NCI-H187 (cell line): Measurements from ENCODE around the gene NTMT2.
"Not testable (repeated sequence)": the region's sequence is repeated elsewhere in the genome, so short reads cannot be mapped to it uniquely, and the experiment has no call there.

ENCODE experiments used
- DNase-seq, 2 experiments: peaks; one replicate each; lab custom pipeline; 2025; lab: John Stamatoyannopoulos, UW

The NTMT2 gene

DNA sequence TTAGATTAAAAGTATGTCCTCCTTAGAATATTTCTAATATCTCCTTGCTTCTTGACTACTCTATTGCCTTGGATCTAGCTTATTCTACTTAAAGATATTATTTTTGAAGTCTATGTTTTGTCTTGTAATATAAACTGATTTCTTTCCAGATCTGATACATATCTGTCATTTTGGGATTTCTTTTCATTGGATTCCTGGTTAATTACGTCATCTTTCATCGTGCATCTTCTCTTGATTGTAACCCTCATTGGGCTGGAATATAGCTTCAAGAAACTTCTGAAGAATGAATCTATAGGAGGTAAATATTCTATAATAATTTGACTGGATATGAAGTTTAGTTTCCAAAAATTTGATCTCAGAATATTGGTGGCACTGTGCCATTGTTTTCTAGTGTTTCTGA, 12.1 kb downstream of the NTMT2 start:
- no peak for DNase-seq

DNA sequence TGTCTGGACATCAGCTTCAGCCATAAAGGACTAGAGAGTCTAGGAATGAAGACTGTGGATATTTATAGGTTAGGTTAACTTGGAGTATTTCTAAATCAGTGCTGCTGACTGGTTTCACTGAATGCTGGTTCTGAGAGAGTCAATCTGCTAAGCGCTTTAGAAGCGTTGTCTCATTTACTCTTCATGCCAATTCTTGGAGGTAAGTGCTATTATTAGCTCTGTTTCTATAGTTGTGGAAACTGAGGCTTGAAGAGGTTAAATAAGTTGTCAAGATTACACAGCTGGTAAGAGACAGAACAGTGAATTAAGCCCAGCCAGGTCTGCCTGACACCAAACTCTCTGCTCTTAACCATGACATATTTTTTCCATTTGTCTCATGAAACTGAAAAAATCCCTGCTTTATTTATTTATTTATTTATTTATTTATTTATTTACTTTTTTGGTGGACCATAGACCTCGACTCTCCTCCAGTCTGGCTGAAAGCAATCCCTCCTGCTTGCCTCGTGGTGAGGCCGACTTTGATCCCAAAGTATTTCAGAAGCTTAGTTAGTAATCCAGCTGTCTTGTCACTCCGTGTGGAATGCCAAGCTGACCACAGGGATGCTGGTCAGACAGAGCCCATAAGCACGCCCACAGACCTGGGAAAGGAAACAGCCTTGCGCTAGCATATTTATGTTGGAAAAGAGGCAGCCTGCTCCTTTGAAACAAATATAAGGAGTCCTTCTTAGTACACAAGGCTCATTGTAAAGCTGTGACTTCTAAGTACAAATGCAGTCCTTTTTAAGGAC, 16.9 kb downstream of the NTMT2 start:
- no peak for DNase-seq

DNA sequence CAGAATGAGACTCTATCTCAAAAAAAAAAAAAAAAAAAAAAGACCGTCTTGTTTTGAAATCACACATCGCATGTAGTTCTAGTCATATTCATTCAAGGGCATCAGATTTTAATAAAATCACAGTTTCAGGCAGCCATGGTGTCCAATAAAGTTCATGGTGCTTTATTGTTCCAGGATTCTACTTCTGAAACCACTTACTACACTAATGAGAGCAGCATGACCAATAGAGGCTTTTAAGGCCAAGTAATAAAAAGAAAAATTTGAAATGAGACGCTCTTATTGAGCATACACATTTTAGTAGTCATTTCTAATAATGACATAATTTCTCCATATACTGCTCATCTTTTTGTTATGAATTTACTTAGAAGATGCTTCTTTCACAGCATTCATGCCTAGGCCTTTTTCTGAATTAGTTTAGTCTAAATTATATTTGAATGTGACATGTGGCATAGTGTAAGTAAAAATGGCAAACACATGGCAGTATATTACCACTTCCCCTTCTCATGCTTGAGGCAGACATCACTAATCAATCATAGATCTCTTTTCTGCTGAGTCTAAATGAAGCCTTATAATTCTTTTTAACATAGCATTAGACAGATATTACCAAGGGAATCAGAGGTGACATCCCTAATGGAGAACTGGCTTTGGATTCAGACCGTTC, 18.5 kb downstream of the NTMT2 start:
- no peak for DNase-seq

DNA sequence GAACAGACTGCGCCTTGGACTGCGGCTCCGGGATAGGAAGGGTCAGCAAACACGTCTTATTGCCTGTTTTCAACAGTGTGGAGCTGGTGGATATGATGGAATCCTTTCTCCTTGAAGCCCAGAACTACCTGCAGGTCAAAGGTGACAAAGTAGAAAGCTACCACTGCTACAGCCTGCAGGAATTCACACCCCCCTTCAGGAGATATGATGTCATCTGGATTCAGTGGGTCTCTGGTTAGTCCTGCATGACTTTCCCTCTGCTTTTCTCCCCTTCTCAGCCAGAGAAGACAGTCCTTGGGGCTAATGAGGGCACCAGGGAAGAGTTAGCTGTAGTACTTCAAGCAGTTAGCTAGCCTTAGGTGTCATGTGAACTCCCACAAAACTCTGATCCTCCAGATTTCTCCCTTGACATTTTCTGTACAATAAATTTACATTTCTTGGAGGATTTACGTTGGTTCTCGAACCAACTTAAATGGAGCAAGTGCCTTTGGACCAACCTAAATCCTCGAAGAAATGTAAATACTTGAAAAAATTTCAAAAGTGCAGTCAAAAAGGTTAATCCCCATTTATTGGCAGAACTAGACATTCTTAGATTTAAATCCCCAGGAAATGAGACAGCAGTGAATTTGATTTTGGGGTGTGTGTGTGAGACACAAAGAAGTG, 20.9 kb downstream of the NTMT2 start:
- DNase-seq: no peak

DNA sequence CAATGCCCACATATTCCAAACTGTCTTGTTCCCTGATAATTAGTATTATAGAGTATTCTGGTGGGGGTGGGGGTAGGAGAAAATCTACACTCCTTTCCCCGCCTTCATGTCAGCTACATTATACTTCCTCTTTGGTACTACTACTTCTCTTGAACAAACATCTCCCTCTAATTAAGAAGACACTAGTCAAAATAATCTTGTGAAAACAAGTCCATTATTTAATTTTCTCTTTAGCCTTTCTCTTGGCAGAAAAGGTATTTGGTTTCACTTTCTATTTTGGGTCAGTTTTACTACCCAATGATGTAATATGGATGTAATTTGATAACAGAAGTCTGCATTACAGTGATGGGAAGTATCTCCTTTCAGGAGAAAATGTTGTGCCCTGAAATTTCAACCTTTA, 22.5 kb downstream of the NTMT2 start:
- no peak for DNase-seq

DNA sequence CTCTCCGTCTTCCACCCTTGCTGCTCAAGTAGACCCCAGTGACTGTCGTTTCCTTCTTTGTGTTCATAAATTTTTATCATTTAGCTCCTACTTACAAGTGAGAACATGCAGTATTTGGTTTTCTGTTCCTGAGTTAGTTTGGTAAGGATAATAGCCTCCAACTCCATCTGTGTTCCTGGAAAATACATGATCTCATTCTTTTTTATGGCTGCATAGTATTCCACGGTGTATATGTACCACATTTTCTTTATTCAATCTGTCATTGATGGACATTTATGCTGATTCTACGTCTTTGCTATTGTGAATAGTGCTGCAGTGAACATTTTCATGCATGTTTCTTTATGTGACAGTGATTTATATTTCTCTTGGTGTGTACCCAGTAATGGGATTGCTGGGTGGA, 24.8 kb downstream of the NTMT2 start:
- not testable (repeated sequence) for DNase-seq

DNA sequence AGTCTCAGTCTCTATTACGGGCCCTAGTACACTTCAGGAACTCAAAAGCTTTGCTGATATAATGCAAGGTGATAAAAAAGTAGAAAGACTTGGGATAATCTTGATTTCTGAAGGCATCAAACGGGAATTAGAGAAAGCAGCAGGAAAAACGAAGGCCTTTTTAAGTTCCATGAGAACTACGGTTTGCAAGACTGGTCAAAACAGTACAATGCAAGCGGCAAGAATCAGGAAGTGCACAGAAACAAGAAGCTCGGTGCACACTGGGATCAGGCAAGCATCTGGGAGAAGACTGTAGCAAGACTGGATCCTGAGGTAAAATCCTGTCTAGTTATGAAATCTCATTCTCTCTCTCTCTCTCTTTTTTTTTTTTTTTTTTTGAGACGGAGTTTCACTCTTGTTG, 28.6 kb downstream of the NTMT2 start:
- no peak for DNase-seq

DNA sequence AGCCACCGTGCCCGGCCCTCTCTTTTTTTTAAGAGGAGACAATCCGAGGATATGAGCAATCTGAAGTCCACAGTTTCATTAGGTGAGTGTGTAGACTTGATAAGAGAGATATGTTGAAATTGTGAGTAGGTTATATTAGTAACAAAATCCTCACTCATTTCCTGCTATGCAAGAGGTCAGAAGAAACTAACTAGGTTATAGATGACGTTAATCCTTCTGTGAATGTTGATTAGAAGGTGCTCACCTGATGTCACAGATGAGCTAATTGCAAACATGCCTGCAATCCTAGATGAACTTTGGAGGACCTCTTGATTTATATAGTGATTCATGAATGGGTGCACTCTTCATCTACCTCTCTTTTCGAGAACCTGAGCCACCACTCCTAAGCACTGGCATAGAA, 29.3 kb downstream of the NTMT2 start:
- no peak for DNase-seq

DNA sequence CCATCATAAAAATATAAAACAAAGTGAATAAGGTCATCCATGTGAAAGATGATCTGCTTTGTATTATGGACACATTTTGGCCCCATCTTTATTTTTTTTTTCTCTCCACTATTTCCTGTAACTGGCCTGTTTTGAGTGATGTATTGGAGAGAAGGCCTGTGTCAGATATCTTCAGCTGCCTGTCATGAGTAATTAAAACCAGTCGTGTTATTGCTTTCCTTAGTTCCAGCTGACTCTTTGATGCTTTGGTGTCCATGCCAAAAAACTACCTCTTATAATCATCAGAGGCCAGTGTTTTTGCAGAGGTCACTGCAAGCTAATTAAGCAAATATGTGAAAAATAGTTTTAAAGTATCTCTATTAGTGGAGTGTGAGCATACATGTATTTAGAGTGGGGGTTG, 29.7 kb downstream of the NTMT2 start:
- no peak for DNase-seq

DNA sequence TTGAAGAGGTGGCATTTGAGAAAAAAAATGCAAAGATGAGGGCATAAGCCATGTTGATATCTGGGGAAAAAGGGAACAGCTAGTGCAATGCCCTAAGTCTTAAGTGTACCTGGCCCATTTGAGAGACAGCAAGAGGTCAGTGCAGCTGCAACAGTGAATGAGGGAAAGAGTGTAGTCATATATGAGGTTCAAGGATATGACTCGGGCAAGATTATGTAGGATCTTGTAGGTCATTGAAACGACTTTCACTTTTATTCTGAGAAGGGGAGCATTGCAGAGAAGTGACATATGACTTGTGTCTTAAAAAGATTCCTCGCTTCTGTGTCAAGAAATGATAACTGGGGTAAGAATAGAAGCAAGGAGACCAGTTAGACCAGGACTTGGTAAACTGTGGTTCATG, 31.0 kb downstream of the NTMT2 start:
- DNase-seq: no peak

DNA sequence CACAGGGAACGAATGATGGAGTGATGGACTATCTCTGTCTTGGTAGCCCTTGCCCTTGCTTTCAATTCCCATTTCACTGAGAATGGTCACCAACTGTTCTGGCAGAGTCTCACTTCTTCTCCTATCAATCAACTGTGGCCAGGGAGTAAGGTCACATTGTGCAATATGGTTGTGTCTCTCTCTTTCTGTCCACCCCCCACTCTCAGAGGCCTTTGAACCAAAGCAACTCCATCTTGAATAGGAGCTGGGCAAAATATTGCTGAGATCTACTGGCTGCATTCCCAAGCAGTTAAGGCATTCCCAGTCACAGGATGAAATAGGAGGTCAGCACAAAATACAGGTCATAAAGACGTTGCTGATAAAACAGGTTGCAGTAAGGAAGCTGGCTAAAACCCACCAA, 36.7 kb downstream of the NTMT2 start:
- no peak for DNase-seq

DNA sequence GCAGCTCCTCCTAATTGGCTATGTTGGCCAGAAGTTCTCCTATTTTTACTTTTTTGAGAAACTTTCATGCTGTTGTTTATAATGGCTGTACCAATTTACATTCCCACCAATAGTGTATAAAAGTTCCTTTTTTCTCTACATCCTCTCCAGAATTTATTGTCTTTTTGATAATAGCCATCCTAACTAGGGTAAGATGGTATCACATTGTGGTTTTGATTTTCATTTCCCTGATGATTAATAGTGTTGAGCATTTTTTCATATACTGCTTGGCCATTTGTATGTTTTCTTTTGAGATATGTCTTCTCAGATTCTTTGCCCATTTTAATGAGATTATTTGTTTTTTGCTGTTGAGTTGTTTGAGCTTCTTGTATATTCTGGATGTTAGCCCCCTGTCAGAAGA, 46.8 kb downstream of the NTMT2 start:
- DNase-seq: no peak

DNA sequence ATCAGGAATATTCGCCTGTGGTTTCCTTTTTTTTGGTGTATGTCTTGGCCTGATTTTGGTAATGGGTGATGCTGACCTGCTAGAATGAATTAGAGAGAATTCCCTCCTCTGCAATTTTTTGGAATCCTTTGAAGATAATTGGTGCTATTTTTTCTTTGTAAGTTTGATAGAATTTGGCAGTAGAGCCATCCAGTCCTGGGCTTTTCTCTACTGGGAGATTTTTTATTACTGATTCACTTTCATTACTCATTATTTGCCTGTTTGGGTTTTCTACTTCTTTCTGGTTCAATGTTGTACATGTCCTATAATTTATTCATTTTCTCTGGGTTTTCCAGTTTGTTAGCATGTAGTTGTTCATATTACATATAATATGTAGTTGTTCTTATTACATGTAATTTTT, 48.7 kb downstream of the NTMT2 start:
- DNase-seq: no peak

DNA sequence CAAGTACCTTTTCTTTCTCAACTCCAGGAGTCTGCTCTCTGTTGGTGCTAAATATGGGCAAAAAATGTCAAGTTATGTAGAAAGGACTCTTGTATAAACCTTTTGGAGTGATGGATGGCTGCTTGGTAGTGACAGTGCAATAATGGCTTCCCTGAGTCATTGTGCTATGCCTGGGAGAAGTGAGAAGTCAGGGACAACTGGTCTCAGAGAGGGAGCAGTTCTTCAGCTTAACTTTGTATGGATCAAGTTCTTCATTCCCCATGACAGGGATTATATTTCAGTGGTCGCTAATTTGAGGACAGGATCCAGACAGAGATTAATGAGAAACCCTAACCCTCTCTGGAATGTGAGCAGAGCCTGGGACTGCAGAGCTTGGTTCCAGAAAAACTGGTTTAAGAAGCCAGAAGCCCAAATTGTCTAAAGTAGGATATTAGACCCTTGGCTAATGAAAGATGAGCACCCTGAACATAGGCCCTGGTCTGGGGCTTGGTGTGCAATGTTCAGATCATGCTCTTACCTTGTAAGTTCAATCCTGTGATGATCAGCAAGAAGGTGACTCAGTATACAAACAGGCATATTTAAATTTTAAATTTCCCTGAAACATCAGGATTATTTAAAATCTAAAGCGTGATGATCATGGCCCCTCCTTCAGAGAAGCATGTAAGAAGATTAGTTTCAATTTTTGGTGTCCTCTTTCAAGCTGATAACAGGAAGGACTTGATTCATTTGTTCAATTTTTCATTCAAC, 50.9 kb downstream of the NTMT2 start:
- DNase-seq: no peak

DNA sequence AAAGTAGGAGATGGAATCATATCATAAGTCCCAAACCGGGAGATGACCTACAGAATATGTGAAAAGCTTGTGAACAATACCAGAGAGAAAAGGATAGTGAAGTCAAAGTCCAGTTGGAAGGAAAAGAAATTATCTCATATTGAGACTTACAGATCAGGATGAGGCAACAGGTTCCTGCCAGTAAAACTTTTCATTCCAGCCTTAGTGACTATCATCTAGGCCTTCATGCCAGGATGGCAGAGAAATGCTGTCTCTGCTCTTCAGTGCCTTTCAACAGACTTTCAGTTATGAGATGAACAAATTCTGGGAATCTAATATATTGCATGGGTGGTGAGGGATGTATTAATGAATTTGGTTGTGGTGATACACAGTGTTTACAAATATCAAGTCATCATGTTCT, 52.3 kb downstream of the NTMT2 start:
- no peak for DNase-seq

DNA sequence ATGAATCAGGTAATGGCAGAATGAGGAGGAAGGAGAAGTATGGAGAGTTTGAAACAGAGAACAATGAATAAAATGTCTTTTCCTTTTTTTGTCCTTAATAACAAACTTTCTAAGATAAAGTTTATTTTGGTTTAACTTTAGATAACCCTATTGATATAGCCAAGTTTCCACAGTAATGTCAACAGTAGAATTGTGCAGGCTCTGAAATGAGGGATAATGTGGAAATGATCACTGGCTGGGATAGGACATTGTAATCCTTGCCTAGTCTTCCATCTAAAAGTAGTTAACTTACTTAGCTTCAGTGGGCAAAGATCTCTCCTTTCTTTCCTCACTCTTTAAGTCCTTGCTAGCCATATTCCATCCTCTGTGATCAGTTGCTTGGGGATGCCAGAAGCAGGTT, 52.8 kb downstream of the NTMT2 start:
- no peak for DNase-seq

DNA sequence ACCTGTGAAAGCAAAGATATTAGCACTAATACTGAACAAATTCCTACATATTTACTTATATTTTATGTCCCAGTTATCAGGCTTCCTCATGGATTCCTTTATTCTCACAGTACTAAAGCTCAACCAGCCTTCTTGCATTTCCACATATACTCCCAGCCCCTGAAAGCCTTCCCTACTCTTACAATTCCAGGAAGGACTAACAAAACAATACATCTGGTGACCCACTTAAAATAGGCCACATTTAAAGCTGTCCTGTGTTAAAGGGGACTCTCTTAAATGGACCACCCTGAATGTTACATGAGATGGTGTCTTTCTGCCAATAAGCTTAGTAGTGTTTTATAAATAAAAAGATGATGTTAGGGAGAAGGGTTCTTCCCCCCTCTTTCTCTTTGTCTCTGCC, 54.4 kb downstream of the NTMT2 start:
- no peak for DNase-seq

DNA sequence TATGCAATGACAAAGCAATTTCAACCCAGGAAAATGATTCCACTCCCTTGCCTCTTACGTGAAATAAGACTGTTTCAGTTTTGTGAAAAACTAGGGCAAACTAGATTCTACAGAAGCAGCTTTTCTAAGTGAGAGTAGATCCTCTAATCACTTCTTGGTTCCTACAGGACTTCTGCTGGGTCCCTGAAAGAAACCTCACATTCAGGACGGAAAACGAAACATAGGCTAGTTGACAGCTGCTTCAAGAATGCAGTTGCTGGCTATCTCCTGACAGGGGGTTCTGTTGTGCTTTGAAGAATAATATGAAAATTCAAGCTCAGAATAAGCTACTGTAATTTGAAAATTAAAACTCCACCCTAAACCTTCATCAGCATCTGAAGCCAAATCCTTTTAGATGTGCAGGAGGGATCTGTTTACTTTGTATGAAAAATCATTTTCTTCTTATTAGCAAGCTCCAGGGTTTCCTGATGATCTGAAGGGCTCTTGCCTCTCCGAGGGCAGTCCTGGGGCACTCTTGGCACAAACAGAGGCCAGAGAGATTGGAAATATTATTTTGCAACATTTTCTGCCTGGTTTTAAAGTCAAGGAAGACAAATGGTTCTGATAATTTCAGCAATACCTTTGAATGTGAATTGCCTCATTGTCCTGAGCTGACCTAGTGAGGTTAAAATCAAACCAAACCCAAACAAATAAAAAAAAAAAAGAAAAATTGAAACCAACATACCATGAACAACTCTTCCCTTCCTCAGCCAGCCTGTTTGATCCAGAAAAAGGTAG, 55.0 kb downstream of the NTMT2 start:
- DNase-seq: no peak

DNA sequence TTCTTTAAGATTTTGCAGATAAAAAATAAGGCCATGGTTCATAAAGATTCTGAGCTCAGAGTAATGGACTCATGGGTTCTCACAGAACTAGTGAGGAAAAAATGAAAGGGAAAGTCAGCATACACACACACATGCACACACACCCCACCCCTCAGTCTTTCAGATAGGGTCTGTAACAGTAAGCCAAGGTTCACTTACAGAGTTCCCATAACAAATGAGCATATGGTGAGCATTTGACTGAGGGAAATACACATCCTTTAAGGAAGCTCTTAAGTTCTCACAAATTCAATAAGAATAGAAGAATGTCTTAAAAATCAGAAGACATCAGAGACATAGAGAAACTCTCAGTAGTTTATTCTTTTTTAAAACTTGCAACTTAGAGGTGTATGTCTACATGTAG, 57.9 kb downstream of the NTMT2 start:
- no peak for DNase-seq

DNA sequence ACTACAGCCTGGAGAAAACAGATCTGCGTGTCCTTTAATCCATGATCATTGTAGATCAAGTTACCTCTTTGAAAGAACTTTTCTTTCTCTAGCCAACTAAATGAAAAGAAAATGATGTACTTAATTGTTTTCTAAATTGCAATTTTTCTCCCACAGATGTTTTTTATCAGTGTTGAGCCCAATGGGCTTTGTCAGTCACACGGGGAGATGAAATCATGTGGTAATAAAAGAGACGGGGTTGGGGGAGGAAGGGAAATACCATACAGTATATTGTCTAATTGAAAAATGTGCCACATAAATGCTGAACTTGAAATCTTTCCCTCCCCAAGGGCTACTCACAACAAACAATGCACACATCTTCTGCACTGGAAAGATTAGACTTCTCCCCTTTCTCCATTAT, 58.4 kb downstream of the NTMT2 start:
- no peak for DNase-seq

DNA sequence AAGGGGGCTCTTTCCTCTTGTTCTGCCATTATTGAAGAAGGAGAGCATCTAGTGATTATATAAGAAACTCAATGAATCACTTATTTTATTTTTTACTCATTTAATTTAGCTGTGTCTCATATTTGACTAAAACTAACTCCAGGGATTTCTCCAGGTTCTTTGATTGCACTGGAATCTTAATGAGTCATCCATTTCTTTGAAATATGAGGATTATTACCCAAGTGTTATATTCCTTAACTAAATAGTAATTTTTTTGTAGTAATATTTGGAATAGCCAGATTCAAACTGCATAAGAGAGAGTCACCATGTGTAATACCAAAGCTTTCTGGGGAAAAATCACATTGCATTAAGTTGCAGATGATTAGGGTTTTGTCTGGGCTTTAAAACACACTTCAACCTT, 59.5 kb downstream of the NTMT2 start:
- DNase-seq: no peak

DNA sequence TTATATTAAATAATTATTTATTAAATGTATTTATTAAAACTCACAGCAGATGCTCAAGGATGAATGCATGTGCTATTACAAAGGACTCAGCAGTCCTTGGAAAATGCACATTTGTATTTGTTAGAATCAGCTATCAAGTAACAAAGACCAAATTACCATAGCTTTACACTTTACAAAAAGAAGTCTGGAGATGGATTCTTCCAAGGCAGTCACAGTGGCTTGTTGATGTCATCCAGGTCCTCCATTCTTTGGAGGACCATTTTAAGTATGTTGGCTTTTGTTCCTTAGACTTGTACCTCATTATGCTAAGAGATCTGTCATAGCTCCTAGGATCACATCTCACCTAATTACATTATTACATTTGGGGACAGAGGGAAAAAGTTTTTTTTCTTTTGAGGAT, 63.4 kb downstream of the NTMT2 start:
- DNase-seq: no peak
